ENCODE data around the gene CATSPER3.

CATSPER3 gene

GRCh38 chr5:134967607-134968006, at the start of gene CATSPER3:
Gene CATSPER3, plus strand, starts transcription at chr5:134967907. Its CDS starts 85 bp downstream, at chr5:134967992.
- no peak for DNase-seq

- no peak for DNase-seq
Measured at GRCh38 chr5:134918861-134919260, 48.8 kb upstream of the CATSPER3 start.

GRCh38 chr5:134920848-134921575, 46.7 kb upstream of the CATSPER3 start:
- DNase-seq = no peak

- DNase-seq = no peak
Measured at GRCh38 chr5:134932508-134932907, 35.2 kb upstream of the CATSPER3 start.

- DNase-seq = no peak
Measured at GRCh38 chr5:134934202-134934601, 33.5 kb upstream of the CATSPER3 start.

GRCh38 chr5:134935711-134936602, 31.8 kb upstream of the CATSPER3 start:
- DNase-seq = no peak

GRCh38 chr5:134937526-134937925, 30.2 kb upstream of the CATSPER3 start:
- DNase-seq = no peak

- DNase-seq = no peak
Measured at GRCh38 chr5:134938030-134938429, 29.7 kb upstream of the CATSPER3 start.

- no peak for DNase-seq
Measured at GRCh38 chr5:134939500-134939899, 28.2 kb upstream of the CATSPER3 start.

- no peak for DNase-seq
Measured at GRCh38 chr5:134943547-134943946, 24.2 kb upstream of the CATSPER3 start.

- peak; percentile 28 for DNase-seq
Measured at GRCh38 chr5:134944630-134945029, 23.1 kb upstream of the CATSPER3 start.

GRCh38 chr5:134945041-134945440, 22.7 kb upstream of the CATSPER3 start:
- no peak for DNase-seq

- no peak for DNase-seq
Measured at GRCh38 chr5:134948911-134949310, 18.8 kb upstream of the CATSPER3 start.

- no peak for DNase-seq
Measured at GRCh38 chr5:134949316-134949715, 18.4 kb upstream of the CATSPER3 start.

GRCh38 chr5:134957920-134958608, 9.6 kb upstream of the CATSPER3 start:
- no peak for DNase-seq

- no peak for DNase-seq
Measured at GRCh38 chr5:134958755-134959154, 9.0 kb upstream of the CATSPER3 start.

GRCh38 chr5:134963098-134963497, 4.6 kb upstream of the CATSPER3 start:
- DNase-seq = no peak

GRCh38 chr5:134964359-134965270, 3.1 kb upstream of the CATSPER3 start:
- DNase-seq = no peak

GRCh38 chr5:134965271-134965825, 2.4 kb upstream of the CATSPER3 start:
- no peak for DNase-seq

- no peak for DNase-seq
Measured at GRCh38 chr5:134968055-134968454, 348 bp downstream of the CATSPER3 start.

- no peak for DNase-seq
Measured at GRCh38 chr5:134969166-134969565, 1.5 kb downstream of the CATSPER3 start.

All from hematopoietic multipotent progenitor cell treated with erythropoietin and hydrocortisone succinate and interleukin-3 and kit ligand, for 4 days (in vitro differentiated cells).